Iris pigment epithelial cell (primary cell): ENCODE measurements around the gene ZNF22.

ENCODE experiments used
- DNase-seq: peaks from one replicate; pipeline ENCODE4 v3.0.0-alpha.2; 2011; ENCODE audit warnings: low read depth

Gene ZNF22

GRCh38 chr10:45000752-45001380 is at the start of gene ZNF22:
Gene ZNF22, plus strand, starts transcription at chr10:45000923. Its CDS starts 2,446 bp downstream, at chr10:45003369.
- peak; percentile 71 for DNase-seq

DNA sequence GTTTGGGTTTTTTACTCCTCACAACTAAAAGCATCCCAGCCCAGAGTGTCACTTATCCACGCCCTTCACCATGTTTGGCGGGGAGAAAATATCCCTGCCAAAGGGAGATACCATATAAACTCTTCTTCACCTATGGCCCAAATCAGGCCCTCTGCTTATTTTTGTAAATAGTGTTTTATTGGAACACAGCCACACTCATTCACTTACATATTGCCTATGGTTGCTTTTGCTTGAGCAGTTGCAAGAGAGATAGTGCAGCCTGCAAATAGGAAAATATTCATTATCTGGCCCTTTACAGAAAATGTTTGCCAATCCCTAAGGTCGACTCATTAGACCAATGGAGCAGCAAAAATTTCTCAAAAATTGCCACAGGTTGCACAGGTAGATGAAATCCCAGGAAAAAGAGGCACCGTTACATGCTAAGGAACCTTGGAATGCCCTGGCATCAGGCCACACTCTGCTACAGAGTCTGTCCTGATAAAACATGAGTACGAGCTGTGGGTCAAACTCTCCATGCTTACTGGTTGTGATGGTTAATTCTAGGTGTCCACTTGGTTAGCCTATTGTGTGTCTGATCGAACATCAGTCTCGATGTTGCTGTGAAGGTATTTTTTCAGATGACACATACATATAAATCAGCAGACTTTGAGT is 49.0 kb upstream of the ZNF22 start:
- DNase-seq, result no peak

DNA sequence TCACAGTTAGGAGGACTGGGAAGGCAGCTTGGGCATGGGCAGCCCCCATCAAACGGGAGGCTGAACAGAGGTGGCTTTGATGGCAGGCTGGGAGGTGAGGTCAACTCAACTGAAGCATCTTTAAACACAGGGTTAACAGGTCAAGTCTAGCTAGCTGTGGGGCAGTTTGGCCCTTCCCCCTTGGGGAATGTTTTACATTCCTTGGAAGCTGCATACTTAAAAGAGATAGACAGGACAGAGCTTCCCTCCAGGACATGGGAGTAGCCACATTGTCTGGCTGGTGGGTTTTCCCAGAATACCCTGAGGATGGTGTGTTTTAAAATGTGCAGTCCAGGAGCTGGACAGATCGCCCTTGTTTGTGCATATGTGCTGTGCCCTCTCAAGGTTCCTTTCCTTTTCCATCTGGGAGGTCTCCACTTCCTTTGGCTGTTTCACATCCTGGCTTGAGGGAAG is 47.9 kb upstream of the ZNF22 start:
- DNase-seq, result no peak

GRCh38 chr10:44954042-44954441 is 46.7 kb upstream of the ZNF22 start:
- no peak for DNase-seq

- no peak for DNase-seq
These were observed 45.8 kb upstream of the ZNF22 start for GRCh38 chr10:44954962-44955361.

DNA sequence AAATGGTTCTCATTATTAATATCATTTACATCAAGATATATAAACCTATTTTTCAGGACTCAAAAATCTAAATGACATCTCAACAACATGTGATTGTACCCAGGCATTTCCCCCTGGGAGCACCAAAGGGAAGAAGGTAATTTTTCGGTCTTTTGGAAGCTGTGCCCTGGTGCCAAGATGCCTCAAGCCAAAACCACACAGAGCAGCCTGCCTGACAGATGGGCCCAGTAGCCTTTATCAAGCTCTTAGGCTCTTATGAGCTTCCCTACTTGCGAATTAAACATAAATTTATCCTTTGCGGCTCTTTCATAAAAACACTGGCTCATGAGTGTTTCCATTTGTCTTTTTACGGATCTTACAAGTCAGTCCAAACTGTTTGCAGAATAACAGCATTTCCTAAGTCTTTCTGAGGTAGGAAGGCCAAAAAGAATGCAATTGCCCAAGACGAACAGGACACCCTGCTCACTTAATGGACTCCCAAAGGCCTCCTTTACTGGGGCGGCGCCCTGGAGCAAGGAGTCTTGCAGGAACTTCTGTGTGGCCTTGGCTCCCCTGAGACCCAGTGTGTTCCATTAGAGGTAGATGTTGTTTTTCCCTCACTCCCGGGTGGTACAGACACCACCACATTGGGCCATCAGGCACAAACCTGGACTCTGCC is 45.2 kb upstream of the ZNF22 start:
- DNase-seq, result no peak

DNA sequence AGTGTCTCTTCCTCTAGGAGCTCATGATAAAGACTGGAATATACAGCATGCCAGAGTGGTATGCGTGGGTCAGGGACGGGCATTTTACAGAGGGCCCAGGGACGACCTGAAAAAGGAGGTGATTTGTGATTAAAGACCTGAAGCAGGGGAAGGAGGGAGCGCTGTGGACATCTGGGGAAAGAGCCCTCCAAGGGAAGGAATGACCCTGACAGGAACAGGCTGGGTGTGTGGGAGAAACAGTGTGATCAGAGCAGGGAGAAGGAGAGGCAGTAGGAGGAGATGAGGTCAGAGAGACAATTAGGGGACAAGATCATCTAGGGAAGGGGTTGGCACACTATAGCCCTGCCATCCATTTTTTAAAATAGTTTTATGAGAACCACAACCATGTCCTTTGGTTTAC is 44.5 kb upstream of the ZNF22 start:
- DNase-seq, result no peak

DNA sequence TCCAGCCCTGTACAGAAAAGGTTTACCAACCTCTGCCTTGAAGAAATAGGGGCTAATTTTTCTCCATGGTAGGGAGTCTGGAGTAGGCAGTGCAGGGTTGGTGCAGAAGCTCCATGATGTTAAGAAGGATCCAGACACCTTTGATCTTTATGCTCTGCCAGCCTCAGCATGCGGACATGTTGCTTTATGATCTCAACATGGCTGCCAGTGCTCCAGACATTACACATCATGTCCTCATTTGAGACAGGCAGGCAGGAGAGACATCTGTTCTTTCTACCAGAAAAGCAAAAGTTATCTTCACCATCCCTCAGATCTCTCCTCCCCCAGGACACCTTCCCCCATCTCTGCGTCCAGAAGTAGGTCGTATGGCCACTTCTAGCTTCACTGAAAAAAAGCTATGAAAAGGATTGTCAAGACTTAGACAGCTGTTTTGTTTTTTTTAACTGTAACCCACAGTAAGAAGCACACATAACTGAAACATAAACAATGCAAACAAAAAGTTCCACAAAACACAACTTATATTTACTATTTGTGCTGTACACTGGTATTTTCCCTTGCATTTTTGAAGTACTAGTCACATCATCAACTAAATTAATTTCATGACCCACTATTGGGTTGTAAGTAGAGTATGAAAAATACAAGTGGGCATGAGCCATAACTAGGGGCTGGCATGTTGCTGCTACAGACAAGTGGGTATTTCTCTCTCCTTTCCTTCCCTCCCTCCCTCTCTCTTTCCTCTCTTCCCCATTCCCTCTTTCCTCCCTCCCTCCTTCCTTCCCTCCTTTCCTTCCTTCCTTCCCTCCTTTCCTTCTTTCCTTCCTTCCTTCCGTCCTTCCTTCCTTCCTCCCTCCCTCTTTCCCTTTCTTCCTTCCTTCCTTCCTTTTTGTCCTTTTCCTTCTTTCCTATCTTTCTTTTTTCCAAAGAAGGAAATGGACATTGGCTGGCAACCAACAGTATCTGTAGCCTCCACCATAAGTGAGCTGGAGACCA is 43.7 kb upstream of the ZNF22 start:
- no peak for DNase-seq

GRCh38 chr10:44958196-44958897 is 42.4 kb upstream of the ZNF22 start:
- DNase-seq, result peak; percentile 85

DNA sequence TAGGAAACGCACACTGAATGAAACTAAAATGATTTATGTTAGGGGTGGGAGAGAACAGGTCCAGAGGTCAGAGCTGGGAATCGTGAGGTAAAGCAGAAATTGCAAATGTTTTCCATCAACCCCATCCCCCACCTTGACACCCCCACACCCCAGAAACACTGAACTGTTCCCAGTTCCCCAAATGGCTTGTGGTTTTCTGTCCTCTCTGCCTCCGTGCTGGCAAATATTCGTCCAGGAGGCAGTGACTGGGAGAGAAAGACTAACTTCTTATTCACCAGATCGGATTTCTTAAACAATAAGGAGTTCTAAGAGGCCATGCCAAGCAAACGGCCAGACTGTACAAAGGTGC is 41.9 kb upstream of the ZNF22 start:
- DNase-seq, result no peak

DNA sequence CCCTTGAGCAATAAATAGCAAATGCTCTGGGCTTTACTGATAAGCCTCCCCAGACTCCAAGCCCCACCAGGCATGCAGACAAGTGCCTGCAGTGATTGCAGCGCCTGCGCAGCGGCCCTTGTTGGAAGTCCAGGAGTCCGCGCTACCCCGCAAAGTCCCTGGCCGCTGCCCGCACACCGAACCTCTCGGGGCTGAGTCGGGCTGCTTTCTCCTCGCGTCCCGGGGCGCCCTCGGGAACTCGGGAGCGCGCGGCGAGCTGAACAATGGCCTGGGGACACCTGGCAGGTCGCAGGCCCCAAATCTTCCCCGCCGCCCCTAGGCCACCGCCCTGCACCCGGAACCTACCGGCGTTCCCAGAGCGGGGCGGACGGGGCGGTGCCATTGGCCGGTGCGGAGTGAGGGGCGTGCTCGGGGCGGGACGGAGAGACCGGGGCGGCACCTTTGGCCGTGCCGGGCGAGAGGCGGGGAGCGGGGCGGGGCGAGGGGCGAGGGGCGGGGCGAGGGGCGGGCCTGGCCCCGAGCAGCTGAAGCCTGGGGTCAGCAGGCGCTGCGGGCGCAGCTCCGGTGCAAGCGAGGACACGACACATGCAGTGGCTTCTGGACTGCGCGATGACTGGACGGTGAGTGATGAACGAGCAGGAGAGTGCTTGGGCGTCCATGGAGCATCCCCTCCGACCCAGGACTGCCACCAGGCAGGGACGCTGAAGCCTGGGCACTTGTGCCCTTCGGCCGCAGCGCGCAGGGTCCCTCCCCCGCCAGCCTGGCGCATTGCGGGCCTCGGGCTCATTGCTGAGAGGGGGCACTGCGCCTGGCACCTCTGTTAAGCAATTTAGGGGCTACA is 41.3 kb upstream of the ZNF22 start, which contains the start of gene RASSF4:
Gene RASSF4 (plus strand): TSS at position 556 of the 841 bp plus-strand sequence. CDS start 10,401 bp downstream, outside the sequence.
- DNase-seq, result peak; percentile 86

DNA sequence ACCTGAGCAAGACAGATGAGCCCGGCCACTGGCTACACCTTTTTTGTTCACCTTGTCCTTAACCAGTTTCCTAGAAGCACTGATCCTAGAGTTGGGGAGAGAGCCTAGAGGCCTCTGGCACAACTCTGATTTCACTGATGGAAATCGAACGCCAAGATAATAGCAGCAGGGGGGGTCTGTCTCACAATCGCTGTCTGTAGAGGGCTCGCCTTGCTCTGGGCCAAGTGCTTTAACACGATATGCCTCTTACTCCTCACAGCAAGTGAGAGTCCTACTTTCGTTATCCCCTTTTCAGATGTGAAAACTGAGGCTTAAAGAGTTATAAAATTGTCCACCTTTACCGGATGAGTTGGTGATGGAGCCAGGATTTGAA is 40.6 kb upstream of the ZNF22 start:
- DNase-seq, result no peak

DNA sequence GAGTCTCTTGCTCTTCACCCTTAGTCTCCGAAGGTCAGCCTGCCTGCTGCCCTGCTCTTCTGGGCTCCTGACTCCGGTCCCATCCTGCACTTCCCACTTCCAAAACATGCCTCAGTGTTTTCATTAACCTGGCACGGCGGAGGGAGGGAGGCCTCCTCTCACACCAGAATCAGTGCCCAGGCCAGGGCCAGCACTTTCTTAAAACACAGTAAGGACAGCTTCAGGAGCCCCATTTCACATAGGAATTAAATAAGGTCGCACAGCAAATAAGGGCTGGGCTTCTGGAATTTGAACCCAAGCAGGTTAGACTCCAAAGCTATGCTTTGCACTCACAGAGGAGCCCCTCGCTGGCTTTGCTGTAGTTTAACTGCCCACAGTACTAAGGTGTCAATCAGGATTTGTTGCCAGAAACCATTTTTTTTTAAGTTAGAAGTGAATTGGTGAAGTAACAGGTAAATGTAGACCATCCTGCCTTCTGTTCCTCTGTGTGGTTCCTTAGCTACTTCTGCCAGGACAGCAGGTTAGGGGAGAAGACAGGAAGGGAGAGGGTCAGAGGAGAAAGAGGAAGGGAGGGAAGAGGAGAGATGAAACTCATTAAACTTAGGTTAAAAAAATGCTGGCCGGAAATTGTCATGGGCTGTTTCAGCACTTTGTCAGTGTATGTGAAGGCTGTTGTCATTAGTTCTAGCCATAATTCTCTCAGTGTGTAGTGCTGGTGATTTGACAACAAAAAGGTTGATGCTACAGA is 40.1 kb upstream of the ZNF22 start:
- no peak for DNase-seq

- DNase-seq, result no peak
These were observed 39.5 kb upstream of the ZNF22 start for GRCh38 chr10:44961230-44961571.

- no peak for DNase-seq
These were observed 38.6 kb upstream of the ZNF22 start for GRCh38 chr10:44961931-44962750.

DNA sequence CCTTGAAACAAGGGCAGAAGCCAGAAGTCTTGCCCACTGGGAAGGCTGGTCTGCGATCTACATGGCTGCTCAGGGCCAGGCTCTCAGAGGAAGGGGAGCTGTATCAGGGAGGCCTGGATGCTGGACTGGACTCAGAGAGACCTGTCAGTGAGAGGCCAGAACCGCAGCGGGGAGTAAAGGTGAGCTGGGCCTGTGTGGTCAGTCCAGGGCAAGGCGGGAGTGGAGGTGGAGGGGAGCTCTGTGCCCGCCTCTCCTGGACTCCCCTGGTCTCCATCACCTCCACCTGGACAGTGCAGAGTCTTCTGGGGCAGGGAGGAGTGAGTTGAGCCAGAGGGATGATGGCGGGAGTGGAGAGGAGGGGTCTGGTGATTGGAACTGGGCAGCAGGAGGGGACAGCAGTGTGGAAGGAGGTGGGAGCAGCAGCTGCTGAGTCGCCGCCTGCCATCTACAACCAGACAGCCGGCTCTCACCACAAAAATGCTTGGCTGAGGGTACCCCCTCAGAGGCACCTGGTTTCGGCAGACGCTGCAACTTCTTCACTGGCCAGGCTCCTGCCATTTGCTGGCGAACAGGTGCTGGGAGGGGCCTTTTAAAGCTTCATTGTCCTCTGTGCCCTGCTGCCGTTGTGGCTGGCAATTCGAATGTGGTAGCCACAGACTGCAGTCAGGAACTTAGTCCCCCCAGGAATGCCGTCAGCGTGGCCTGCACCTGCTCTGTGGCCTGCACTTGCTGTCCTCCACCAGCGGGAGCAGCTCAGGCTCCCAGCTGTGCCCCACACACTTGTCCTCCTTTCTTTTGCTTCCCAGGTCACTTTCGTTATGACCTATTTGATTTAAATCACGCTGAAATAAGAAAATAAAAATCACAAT is 37.6 kb upstream of the ZNF22 start:
- no peak for DNase-seq

GRCh38 chr10:44963772-44964633 is 36.7 kb upstream of the ZNF22 start:
- DNase-seq, result no peak
